ENCODE data around the gene GATB.

GATB gene

DNA sequence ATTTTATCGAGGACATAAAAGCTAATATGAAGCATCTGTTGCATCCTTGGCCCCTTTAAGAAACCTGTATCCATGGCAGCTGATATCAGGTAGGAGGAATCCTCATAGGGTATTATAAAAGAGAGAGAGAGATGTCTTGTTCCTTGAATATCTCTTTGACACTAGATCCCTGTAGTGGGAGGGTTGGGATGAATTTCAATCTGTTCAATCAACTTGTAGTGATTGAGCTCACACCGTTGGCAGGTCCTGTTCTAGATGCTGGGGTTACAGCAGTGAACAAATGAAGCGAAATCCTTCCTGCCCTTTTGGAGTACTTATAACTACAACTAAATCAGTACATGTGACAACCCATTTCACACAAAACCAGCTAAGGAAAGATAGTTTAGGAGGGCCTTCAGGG is 35.3 kb upstream of the GATB start:
- no peak for TF ChIP-seq ZNF792 (tag by site-specific recombination; IDR thresholded peaks at IDR 0.05)
- TF ChIP-seq OSR2 (tag by site-specific recombination; IDR thresholded peaks at IDR 0.05) = no peak
- TF ChIP-seq, protein P1, sequence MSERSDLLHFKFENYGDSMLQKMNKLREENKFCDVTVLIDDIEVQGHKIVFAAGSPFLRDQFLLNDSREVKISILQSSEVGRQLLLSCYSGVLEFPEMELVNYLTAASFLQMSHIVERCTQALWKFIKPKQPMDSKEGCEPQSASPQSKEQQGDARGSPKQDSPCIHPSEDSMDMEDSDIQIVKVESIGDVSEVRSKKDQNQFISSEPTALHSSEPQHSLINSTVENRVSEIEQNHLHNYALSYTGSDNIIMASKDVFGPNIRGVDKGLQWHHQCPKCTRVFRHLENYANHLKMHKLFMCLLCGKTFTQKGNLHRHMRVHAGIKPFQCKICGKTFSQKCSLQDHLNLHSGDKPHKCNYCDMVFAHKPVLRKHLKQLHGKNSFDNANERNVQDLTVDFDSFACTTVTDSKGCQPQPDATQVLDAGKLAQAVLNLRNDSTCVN (tag by site-specific recombination; optimal IDR thresholded peaks at IDR 0.05) = no peak
- TF ChIP-seq ZNF571 (tag by site-specific recombination; IDR thresholded peaks at IDR 0.05) = no peak
- no peak for TF ChIP-seq ZNF302 (tag by site-specific recombination; IDR thresholded peaks at IDR 0.05; ENCODE audit: low read depth)
- TF ChIP-seq ZNF280D (tag by site-specific recombination; IDR thresholded peaks at IDR 0.05) = no peak
- TF ChIP-seq, protein P2, sequence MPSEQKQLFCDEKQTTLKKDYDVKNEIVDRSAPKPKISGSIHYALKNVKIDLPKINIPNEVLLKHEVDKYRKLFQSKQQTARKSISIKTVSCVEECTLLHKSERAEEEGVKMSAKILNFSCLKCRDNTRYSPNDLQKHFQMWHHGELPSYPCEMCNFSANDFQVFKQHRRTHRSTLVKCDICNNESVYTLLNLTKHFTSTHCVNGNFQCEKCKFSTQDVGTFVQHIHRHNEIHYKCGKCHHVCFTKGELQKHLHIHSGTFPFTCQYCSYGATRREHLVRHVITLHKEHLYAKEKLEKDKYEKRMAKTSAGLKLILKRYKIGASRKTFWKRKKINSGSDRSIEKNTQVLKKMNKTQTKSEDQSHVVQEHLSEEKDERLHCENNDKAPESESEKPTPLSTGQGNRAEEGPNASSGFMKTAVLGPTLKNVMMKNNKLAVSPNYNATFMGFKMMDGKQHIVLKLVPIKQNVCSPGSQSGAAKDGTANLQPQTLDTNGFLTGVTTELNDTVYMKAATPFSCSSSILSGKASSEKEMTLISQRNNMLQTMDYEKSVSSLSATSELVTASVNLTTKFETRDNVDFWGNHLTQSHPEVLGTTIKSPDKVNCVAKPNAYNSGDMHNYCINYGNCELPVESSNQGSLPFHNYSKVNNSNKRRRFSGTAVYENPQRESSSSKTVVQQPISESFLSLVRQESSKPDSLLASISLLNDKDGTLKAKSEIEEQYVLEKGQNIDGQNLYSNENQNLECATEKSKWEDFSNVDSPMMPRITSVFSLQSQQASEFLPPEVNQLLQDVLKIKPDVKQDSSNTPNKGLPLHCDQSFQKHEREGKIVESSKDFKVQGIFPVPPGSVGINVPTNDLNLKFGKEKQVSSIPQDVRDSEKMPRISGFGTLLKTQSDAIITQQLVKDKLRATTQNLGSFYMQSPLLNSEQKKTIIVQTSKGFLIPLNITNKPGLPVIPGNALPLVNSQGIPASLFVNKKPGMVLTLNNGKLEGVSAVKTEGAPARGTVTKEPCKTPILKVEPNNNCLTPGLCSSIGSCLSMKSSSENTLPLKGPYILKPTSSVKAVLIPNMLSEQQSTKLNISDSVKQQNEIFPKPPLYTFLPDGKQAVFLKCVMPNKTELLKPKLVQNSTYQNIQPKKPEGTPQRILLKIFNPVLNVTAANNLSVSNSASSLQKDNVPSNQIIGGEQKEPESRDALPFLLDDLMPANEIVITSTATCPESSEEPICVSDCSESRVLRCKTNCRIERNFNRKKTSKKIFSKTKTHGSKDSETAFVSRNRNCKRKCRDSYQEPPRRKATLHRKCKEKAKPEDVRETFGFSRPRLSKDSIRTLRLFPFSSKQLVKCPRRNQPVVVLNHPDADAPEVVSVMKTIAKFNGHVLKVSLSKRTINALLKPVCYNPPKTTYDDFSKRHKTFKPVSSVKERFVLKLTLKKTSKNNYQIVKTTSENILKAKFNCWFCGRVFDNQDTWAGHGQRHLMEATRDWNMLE (tag by site-specific recombination; conservative IDR thresholded peaks at IDR 0.05; ENCODE audit: low read depth) = no peak
- TF ChIP-seq HOXD13 (CRISPR knock-in tag; IDR thresholded peaks at IDR 0.05; ENCODE audit: borderline replicate concordance) = no peak
- TF ChIP-seq ZNF654 (tag by site-specific recombination; IDR thresholded peaks at IDR 0.05; ENCODE audit: low read depth) = no peak
- TF ChIP-seq ZNF140 (tag by site-specific recombination; IDR thresholded peaks at IDR 0.05) = no peak
- TF ChIP-seq ZSCAN30 (tag by site-specific recombination; IDR thresholded peaks at IDR 0.05) = no peak
- no peak for TF ChIP-seq ZNF366 (tag by site-specific recombination; conservative IDR thresholded peaks at IDR 0.05)
- no peak for TF ChIP-seq ZNF549 (tag by site-specific recombination; IDR thresholded peaks at IDR 0.05)
- TF ChIP-seq ZNF843 (tag by site-specific recombination; IDR thresholded peaks at IDR 0.05) = no peak
- Histone ChIP-seq H3K27ac (ENCODE audit: extremely low read depth, low read depth, low read length) (no peak overlapping the region), H3K4me1 (ENCODE audit: control insufficient read depth, insufficient read depth, low read length) (no peaks in the 10 kb centered on the region), H3K4me3 (ENCODE audit: low read depth, low read length) (no peak overlapping the region), H3K9me3 (ENCODE audit: control insufficient read depth, insufficient read depth, low read depth, low read length) (no peaks in the 10 kb centered on the region), H3K36me3 (ENCODE audit: control insufficient read depth in 2 of 2, insufficient read depth in 1 of 2, low read length in 2 of 2) (no peaks in the 10 kb centered on the region)
- ChIA-PET CTCF (interaction anchor here (0.7 to 1.2 kb wide), 2 partner anchors 31 to 48 kb away, joined by 3 read pairs; no protein-coding TSS in a partner anchor), POLR2A (no interaction called here)

DNA sequence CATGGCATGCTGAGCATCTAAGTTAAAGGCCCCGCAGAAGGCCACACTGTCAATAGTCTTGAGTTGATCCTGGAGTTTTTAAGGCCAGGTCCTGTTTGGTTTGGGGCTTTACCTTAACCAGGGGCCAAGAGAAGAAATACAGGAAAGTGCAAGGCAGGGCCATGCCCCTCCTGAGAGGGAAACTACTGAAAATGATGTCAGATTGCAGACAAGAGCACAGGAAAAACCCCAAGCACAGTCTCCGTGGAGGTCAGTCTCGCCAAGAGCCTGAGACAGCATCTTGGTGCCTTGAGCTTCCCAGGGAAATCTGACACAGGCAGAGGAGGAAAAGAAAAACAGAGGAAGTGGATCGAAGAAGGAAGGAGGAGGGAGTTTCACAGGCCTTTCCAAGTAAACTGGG is 32.2 kb upstream of the GATB start:
- Histone ChIP-seq H3K36me3 (ENCODE audit: control insufficient read depth in 2 of 2, insufficient read depth in 1 of 2, low read length in 2 of 2) (no peaks in the 10 kb centered on the region), H3K9me3 (ENCODE audit: control insufficient read depth, insufficient read depth, low read depth, low read length) (no peaks in the 10 kb centered on the region), H3K4me1 (ENCODE audit: control insufficient read depth, insufficient read depth, low read length) (no peaks in the 10 kb centered on the region), H3K27ac (ENCODE audit: extremely low read depth, low read depth, low read length) (no peak overlapping the region), H3K4me3 (ENCODE audit: low read depth, low read length) (no peak overlapping the region)
- CTCF ChIA-PET = no interaction called here
- POLR2A ChIA-PET = no interaction called here
- TF ChIP-seq ZXDB (tag by site-specific recombination; IDR thresholded peaks at IDR 0.05) (no peak), BCL11B (tag by site-specific recombination; IDR thresholded peaks at IDR 0.05; ENCODE audit: low read depth) (no peak), ZNF423 (tag by site-specific recombination; IDR thresholded peaks at IDR 0.05) (no peak), SP2 (tag by site-specific recombination; IDR thresholded peaks at IDR 0.05) (no peak), ZNF10 (tag by site-specific recombination; IDR thresholded peaks at IDR 0.05) (no peak), SCRT1 (tag by site-specific recombination; IDR thresholded peaks at IDR 0.05; ENCODE audit: borderline replicate concordance) (no peak), MEIS1 (CRISPR knock-in tag; IDR thresholded peaks at IDR 0.05; ENCODE audit: borderline replicate concordance) (no peak), ZNF146 (tag by site-specific recombination; IDR thresholded peaks at IDR 0.05) (no peak), HOXC10 (CRISPR knock-in tag; IDR thresholded peaks at IDR 0.05) (no peak), ZNF174 (tag by site-specific recombination; IDR thresholded peaks at IDR 0.05) (no peak), ZNF398 (tag by site-specific recombination; IDR thresholded peaks at IDR 0.05) (no peak), ZNF202 (tag by site-specific recombination; IDR thresholded peaks at IDR 0.05; ENCODE audit: borderline replicate concordance) (no peak), ZNF473 (tag by site-specific recombination; IDR thresholded peaks at IDR 0.05) (no peak)

Data from HEK293 (cell line).